ENCODE results near the gene LRRC52. TPM values are rescaled to one million over a fixed set of nuclear protein-coding genes. Genes with fewer than 3 reads are reported as not detected.

Gene LRRC52
- total and polyA plus RNA-seq, 2 of the 13 experiments (the other 11 are each of a cell fraction or from before 2014, with no cell fraction given) = not detected

GRCh38 chr1:165597883-165598675 is 54.3 kb downstream of the LRRC52 start (continued):
- TF ChIP-seq FUBP1 (CRISPR knock-in tag; IDR thresholded peaks at IDR 0.05; ENCODE audit: borderline replicate concordance) = no peak
- no peak; the same call in 1 of the 2 replicates for TF ChIP-seq MYC (CRISPR knock-in tag; IDR thresholded peaks at IDR 0.05; ENCODE audit: borderline replicate concordance)
- TF ChIP-seq NFYC (CRISPR knock-in tag; IDR thresholded peaks at IDR 0.05) = peak; percentile 94
- no peak for TF ChIP-seq NCOR1 (IDR thresholded peaks at IDR 0.05; ENCODE audit: borderline replicate concordance, low read length)
- TF ChIP-seq ZNF30 (CRISPR knock-in tag; IDR thresholded peaks at IDR 0.05) = no peak
- TF ChIP-seq CBX5 (CRISPR knock-in tag; IDR thresholded peaks at IDR 0.05; ENCODE audit: borderline replicate concordance) = no peak
- TF ChIP-seq POLR2AphosphoS2 (IDR thresholded peaks at IDR 0.05; ENCODE audit: low read depth, low read length) = no peak
- no peak for TF ChIP-seq ETS1 (CRISPR knock-in tag; IDR thresholded peaks at IDR 0.05)
- peak; percentile 68; the same call in 1 of the 2 replicates for TF ChIP-seq HNF1B (CRISPR knock-in tag; IDR thresholded peaks at IDR 0.05)
- TF ChIP-seq ZNF570 (CRISPR knock-in tag; IDR thresholded peaks at IDR 0.05; ENCODE audit: borderline replicate concordance) = no peak
- TF ChIP-seq ZNF260 (CRISPR knock-in tag; IDR thresholded peaks at IDR 0.05; ENCODE audit: borderline replicate concordance, low read depth) = no peak
- TF ChIP-seq GATAD2A (CRISPR knock-in tag; IDR thresholded peaks at IDR 0.05) = peak; percentile 25; the same call in 1 of the 2 replicates
- TF ChIP-seq RBM39 (IDR thresholded peaks at IDR 0.05; ENCODE audit: low read depth, low read length, poor library complexity, severe bottlenecking) = no peak
- TF ChIP-seq TCF12 (IDR thresholded peaks at IDR 0.05) = no peak
- no peak for TF ChIP-seq TCF12 (CRISPR knock-in tag; IDR thresholded peaks at IDR 0.05)
- no peak for TF ChIP-seq REL (CRISPR knock-in tag; conservative IDR thresholded peaks at IDR 0.05)
- no peak for TF ChIP-seq ZNF770 (CRISPR knock-in tag; IDR thresholded peaks at IDR 0.05)
- TF ChIP-seq ELF3 (CRISPR knock-in tag; IDR thresholded peaks at IDR 0.05) = no peak
- no peak for TF ChIP-seq ATAD3A (CRISPR knock-in tag; IDR thresholded peaks at IDR 0.05)
- peak; percentile 46; the same call in 1 of the 2 replicates for TF ChIP-seq IRF2 (CRISPR knock-in tag; IDR thresholded peaks at IDR 0.05)
- no peak for TF ChIP-seq ZNF232 (CRISPR knock-in tag; IDR thresholded peaks at IDR 0.05; ENCODE audit: borderline replicate concordance)
- TF ChIP-seq FOXK1 (CRISPR knock-in tag; IDR thresholded peaks at IDR 0.05; ENCODE audit: borderline replicate concordance, low read depth) = no peak
- TF ChIP-seq HOXD1 (CRISPR knock-in tag; IDR thresholded peaks at IDR 0.05) = no peak

Data from HepG2 (cell line).